Panc1 (cell line): Measurements from ENCODE around the gene UST. TPM values are rescaled to one million over a fixed set of nuclear protein-coding genes. Genes with fewer than 3 reads are reported as not detected.

Source experiments
- ATAC-seq: fragments of 200-7000 bp; cut with Tn5 transposase; 2 replicates; pipeline ENCODE4 v1.9.1; 2020; ENCODE audit warnings: mild to moderate bottlenecking, moderate library complexity
- BruUV-seq: library from RNA; stranded (reverse); fragments of 400-500 nt; replicated peaks from 2 replicates; lab custom pipeline; 2021; lab: Mats Ljungman, UMichigan
- CTCF ChIA-PET: fragments of 300-600 bp; sonication (Branson Sonifier 250); formaldehyde crosslinking; loops from one replicate; lab custom pipeline; 2022; ENCODE audit warnings: antibody characterized with exemption; lab: Charles Lee
- POLR2A ChIA-PET: fragments of 300-600 bp; sonication (Branson Sonifier 250); formaldehyde crosslinking; loops from one replicate; lab custom pipeline; 2022; ENCODE audit warnings: antibody characterized with exemption; lab: Charles Lee
- DNase-seq: peaks from one replicate; pipeline ENCODE4 v3.0.0-alpha.2; 2010; ENCODE audit warnings: low read depth, low spot score
- H3K27ac ChIP-seq: 2 replicates; pipeline ENCODE4 v1.5.1; 2011; ENCODE audit warnings: mild to moderate bottlenecking, low read length, inconsistent platforms
- H3K27me3 ChIP-seq: fragments of 200-500 bp; sonication (Bioruptor generic); 2 replicates; pipeline ENCODE4 v1.6.0; 2014; ENCODE audit warnings: low read length, inconsistent platforms; ENCODE audit not compliant: control insufficient read depth, insufficient read depth
- H3K36me3 ChIP-seq: fragments of 200-500 bp; sonication (Bioruptor generic); 2 replicates; pipeline ENCODE4 v1.5.1; 2014; ENCODE audit warnings: inconsistent platforms, mild to moderate bottlenecking, low read length, moderate library complexity; ENCODE audit not compliant: control insufficient read depth, insufficient read depth
- H3K4me1 ChIP-seq: 2 replicates; pipeline ENCODE4 v1.5.1; 2011; ENCODE audit warnings: inconsistent platforms, mild to moderate bottlenecking, low read length, moderate library complexity; ENCODE audit not compliant: control insufficient read depth, insufficient read depth
- H3K4me3 ChIP-seq, 2 experiments: 2 replicates each; pipeline ENCODE4 v1.5.1; 2011 to 2012; ENCODE audit warnings: low read depth in 2 of 2, low read length in 2 of 2, mild to moderate bottlenecking in 2 of 2, inconsistent platforms in 1 of 2, moderate library complexity in 1 of 2
- H3K9me3 ChIP-seq: fragments of 200-500 bp; sonication (Bioruptor generic); 2 replicates; pipeline ENCODE4 v1.5.1; 2014; ENCODE audit warnings: low read depth, mild to moderate bottlenecking, inconsistent platforms, low read length, moderate library complexity; ENCODE audit not compliant: control insufficient read depth, insufficient read depth
- POLR2AphosphoS5 ChIP-seq: IDR thresholded peaks from 2 replicates; pipeline ENCODE4 v1.6.1; 2012; ENCODE audit warnings: mild to moderate bottlenecking, low read depth, low read length, moderate library complexity
- SIN3A ChIP-seq: IDR thresholded peaks from 2 replicates; pipeline ENCODE4 v1.6.1; 2012; ENCODE audit warnings: low read depth, mild to moderate bottlenecking, low read length, moderate library complexity, borderline replicate concordance; ENCODE audit not compliant: insufficient read depth
- TCF7L2 ChIP-seq: IDR thresholded peaks from 2 replicates; pipeline ENCODE4 v1.6.1; 2011; ENCODE audit warnings: mild to moderate bottlenecking, low read depth, low read length, inconsistent platforms
- in situ Hi-C: cut with HindIII; loops from 2 replicates; pipeline ENCODE4 v1.10.0; 2016; ENCODE audit warnings: low sequenced_read_pairs, low pct_unique_long_range_greater_than_20kb
- intact Hi-C: fragments of 100-400 bp; cut with micrococcal nuclease; formaldehyde crosslinking; loops from one replicate; pipeline ENCODE4 v1.10.0; 2022; ENCODE audit not compliant: unreplicated experiment
- total RNA-seq: library from RNA; stranded (reverse); gene quantifications from one replicate; pipeline ENCODE4 v1.2.1, GENCODE V29; 2021; ENCODE audit not compliant: unreplicated experiment
- TF ChIP-seq, protein P1 (sequence below): fragments of 450-650 bp; IDR thresholded peaks from 2 replicates; pipeline ENCODE4 v1.5.1; 2017; ENCODE audit warnings: mild to moderate bottlenecking
- TF ChIP-seq, protein P2 (sequence below), 2 experiments: IDR thresholded peaks; 2 replicates each; pipeline ENCODE4 v1.6.1; 2011 to 2012; ENCODE audit warnings: low read depth in 2 of 2, control low read depth in 1 of 2, low read length in 1 of 2, mild to moderate bottlenecking in 1 of 2, moderate library complexity in 1 of 2; ENCODE audit not compliant: insufficient read depth in 1 of 2

Gene UST
- total RNA-seq, 1 experiment from 2014 or later, result 0.15 TPM

DNA sequence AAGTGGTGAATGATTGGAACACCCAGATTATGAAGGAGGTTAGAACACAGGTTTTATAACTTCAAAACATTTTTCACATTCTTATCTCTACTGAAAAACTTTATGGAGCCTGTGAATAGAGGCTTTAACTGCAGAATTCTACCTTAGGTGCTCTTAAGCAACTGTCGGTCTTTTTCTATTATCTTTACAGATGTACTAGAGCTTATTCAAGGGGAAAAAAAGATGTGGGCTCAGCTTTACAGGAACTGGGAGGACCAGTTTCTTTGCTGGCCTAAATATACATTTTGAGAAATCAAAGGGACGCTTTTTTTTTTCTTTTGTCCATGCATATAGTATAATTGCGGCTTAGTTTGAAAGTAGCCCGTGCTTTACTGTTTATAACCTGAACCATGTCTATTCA lies 58.9 kb downstream of the UST start:
- H3K27ac ChIP-seq, result no peak overlapping the region
- DNase-seq (no peak), ATAC-seq (no peak)
- in situ Hi-C loops, result no loop called here
- TF ChIP-seq SIN3A, result no peak
- no peak for TF ChIP-seq TCF7L2
- TF ChIP-seq, protein P1, sequence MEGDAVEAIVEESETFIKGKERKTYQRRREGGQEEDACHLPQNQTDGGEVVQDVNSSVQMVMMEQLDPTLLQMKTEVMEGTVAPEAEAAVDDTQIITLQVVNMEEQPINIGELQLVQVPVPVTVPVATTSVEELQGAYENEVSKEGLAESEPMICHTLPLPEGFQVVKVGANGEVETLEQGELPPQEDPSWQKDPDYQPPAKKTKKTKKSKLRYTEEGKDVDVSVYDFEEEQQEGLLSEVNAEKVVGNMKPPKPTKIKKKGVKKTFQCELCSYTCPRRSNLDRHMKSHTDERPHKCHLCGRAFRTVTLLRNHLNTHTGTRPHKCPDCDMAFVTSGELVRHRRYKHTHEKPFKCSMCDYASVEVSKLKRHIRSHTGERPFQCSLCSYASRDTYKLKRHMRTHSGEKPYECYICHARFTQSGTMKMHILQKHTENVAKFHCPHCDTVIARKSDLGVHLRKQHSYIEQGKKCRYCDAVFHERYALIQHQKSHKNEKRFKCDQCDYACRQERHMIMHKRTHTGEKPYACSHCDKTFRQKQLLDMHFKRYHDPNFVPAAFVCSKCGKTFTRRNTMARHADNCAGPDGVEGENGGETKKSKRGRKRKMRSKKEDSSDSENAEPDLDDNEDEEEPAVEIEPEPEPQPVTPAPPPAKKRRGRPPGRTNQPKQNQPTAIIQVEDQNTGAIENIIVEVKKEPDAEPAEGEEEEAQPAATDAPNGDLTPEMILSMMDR, result no peak
- no peak for TF ChIP-seq POLR2AphosphoS5
- TF ChIP-seq, protein P2, sequence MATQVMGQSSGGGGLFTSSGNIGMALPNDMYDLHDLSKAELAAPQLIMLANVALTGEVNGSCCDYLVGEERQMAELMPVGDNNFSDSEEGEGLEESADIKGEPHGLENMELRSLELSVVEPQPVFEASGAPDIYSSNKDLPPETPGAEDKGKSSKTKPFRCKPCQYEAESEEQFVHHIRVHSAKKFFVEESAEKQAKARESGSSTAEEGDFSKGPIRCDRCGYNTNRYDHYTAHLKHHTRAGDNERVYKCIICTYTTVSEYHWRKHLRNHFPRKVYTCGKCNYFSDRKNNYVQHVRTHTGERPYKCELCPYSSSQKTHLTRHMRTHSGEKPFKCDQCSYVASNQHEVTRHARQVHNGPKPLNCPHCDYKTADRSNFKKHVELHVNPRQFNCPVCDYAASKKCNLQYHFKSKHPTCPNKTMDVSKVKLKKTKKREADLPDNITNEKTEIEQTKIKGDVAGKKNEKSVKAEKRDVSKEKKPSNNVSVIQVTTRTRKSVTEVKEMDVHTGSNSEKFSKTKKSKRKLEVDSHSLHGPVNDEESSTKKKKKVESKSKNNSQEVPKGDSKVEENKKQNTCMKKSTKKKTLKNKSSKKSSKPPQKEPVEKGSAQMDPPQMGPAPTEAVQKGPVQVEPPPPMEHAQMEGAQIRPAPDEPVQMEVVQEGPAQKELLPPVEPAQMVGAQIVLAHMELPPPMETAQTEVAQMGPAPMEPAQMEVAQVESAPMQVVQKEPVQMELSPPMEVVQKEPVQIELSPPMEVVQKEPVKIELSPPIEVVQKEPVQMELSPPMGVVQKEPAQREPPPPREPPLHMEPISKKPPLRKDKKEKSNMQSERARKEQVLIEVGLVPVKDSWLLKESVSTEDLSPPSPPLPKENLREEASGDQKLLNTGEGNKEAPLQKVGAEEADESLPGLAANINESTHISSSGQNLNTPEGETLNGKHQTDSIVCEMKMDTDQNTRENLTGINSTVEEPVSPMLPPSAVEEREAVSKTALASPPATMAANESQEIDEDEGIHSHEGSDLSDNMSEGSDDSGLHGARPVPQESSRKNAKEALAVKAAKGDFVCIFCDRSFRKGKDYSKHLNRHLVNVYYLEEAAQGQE (IDR thresholded peaks at IDR 0.05; ENCODE audit: insufficient read depth in 1 of 2, low read depth in 2 of 2, low read length in 1 of 2), result no peak
- POLR2A ChIA-PET, result no interaction called here
- intact Hi-C loops, result no loop called here
- H3K4me1 ChIP-seq, result no peaks in the 10 kb centered on the region
- no TSS peak for BruUV-seq
- H3K4me3 ChIP-seq, result no peak overlapping the region
- no peaks in the 10 kb centered on the region for H3K9me3 ChIP-seq
- CTCF ChIA-PET, result no interaction called here
- no peaks in the 10 kb centered on the region for H3K27me3 ChIP-seq
- H3K36me3 ChIP-seq, result no peaks in the 10 kb centered on the region

DNA sequence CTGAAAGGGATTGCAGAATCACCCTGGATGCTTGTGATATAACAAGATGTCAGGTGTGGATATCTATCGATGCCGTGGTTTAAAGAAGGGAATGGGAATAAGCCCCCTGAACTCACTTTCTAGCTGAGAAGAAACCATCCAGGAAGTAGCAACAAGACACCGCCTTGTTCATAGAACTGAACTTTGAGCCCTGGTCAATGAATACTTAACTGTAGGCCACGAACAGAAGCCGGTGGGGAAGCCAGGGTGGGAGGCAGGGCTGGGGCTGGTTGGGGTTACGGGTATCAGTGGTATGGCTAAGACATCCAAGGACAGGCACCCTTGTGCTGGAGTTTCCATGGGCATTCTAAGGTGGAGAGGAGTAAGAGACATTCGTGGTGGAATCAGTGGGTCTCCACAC lies 61.0 kb downstream of the UST start:
- ChIA-PET POLR2A (no interaction called here), CTCF (no interaction called here)
- no peaks in the 10 kb centered on the region for H3K4me1 ChIP-seq
- H3K4me3 ChIP-seq, result no peak overlapping the region
- intact Hi-C loops, result no loop called here
- no peak for ATAC-seq
- BruUV-seq, result no TSS peak
- no peaks in the 10 kb centered on the region for H3K9me3 ChIP-seq
- no peaks in the 10 kb centered on the region for H3K27me3 ChIP-seq
- in situ Hi-C loops, result no loop called here
- TF ChIP-seq, protein P1, result no peak
- no peak for TF ChIP-seq SIN3A
- TF ChIP-seq, protein P2 (IDR thresholded peaks at IDR 0.05; ENCODE audit: insufficient read depth in 1 of 2, low read depth in 2 of 2, low read length in 1 of 2), result no peak
- no peak for TF ChIP-seq POLR2AphosphoS5
- TF ChIP-seq TCF7L2, result no peak
- no peak for DNase-seq
- H3K27ac ChIP-seq, result no peak overlapping the region
- H3K36me3 ChIP-seq, result no peaks in the 10 kb centered on the region
